Measurements from ENCODE around the gene TRIM10.

Gene TRIM10

GRCh38 chr6:30154709-30155519, 6.1 kb downstream of the TRIM10 start:
- Histone ChIP-seq H3F3A (ENCODE audit: insufficient read depth, low read length) (peaks cover 4% of the 10 kb centered on the region; the same call in 1 of the 2 replicates), H3K9me2 (replicated peaks; ENCODE audit: insufficient read depth, low read length) (no peaks in the 10 kb centered on the region), H3K27ac (ENCODE audit: low read length) (no peak overlapping the region), H3K4me2 (ENCODE audit: low read depth, low read length) (no peak overlapping the region), H4K20me1 (ENCODE audit: insufficient read depth, low read length) (no peaks in the 10 kb centered on the region), H3K9ac (ENCODE audit: low read length) (no peak overlapping the region), H3K27me3 (replicated peaks; ENCODE audit: insufficient read depth, low read length) (0 out of 2 replicates have a peak, but pooled peaks cover 12% of the 10 kb centered on the region), H3K79me2 (ENCODE audit: low read length) (no peaks in the 10 kb centered on the region), H2AFZ (ENCODE audit: low read length) (no peak overlapping the region), H3K4me3 (ENCODE audit: low read length) (no peak overlapping the region), H3K9me3 (replicated peaks; ENCODE audit: insufficient read depth, low read length) (no peaks in the 10 kb centered on the region), H3K36me3 (replicated peaks; ENCODE audit: insufficient read depth, low read length) (no peaks in the 10 kb centered on the region), H3K4me1 (ENCODE audit: low read length) (peaks cover 5% of the 10 kb centered on the region; the same call in 1 of the 2 replicates)
- TF ChIP-seq EZH2phosphoT487 (IDR thresholded peaks at IDR 0.05; ENCODE audit: low read length) (no peak), EZH2 (optimal IDR thresholded peaks at IDR 0.05; ENCODE audit: low read depth, low read length) (no peak), CTCF (IDR thresholded peaks at IDR 0.05; ENCODE audit: low read length) (no peak)
- peak; percentile 40 for DNase-seq

- H3K9ac ChIP-seq (ENCODE audit: low read length) = no peak overlapping the region
- H3K4me3 ChIP-seq (ENCODE audit: low read length) = no peak overlapping the region
- no peaks in the 10 kb centered on the region for H3K79me2 ChIP-seq (ENCODE audit: low read length)
- no peaks in the 10 kb centered on the region for H3K36me3 ChIP-seq (replicated peaks; ENCODE audit: insufficient read depth, low read length)
- H3K27ac ChIP-seq (ENCODE audit: low read length) = no peak overlapping the region
- no peaks in the 10 kb centered on the region for H4K20me1 ChIP-seq (ENCODE audit: insufficient read depth, low read length)
- TF ChIP-seq EZH2phosphoT487 (IDR thresholded peaks at IDR 0.05; ENCODE audit: low read length) = no peak
- H3K27me3 ChIP-seq (replicated peaks; ENCODE audit: insufficient read depth, low read length) = 0 out of 2 replicates have a peak, but pooled peaks cover 12% of the 10 kb centered on the region
- H2AFZ ChIP-seq (ENCODE audit: low read length) = no peak overlapping the region
- DNase-seq = no peak
- H3K4me2 ChIP-seq (ENCODE audit: low read depth, low read length) = no peak overlapping the region
- H3K9me3 ChIP-seq (replicated peaks; ENCODE audit: insufficient read depth, low read length) = no peaks in the 10 kb centered on the region
- H3F3A ChIP-seq (ENCODE audit: insufficient read depth, low read length) = peaks cover 4% of the 10 kb centered on the region; the same call in 1 of the 2 replicates
- H3K4me1 ChIP-seq (ENCODE audit: low read length) = peaks cover 5% of the 10 kb centered on the region; the same call in 1 of the 2 replicates
- H3K9me2 ChIP-seq (replicated peaks; ENCODE audit: insufficient read depth, low read length) = no peaks in the 10 kb centered on the region
Measured at GRCh38 chr6:30154061-30154460, 7.0 kb downstream of the TRIM10 start.

DNA sequence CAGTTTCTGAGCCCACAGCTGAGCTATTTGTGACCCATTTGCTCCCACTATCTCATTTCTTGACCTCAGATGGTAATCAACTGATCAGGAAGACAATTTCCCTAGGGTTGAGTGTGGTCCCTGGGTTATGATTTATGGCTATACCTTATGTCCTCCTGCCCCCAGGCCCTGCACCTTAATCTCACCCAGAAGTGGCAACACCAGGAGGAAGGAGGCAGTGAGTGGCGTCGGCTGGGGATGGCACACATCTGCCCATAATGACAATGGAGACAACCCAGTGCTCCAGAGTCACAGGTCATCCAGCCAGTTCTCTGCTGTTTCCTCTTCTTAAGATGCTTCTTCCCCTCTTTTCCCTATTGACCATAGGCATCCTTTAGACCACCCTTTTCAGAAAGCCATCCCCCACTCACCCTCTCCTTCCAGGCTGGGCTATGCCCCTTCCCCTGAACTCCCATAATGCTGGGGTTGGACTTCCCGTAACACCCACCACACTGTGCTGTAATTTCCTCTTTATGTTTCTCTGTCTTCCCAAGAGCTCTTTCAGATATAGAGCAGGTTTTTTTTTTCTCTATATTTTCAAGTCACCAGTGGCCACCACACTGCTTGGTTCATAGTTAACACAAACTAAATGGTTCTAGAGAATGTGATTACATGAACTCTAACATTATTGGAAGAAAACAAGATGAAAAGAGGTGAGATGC, 8.0 kb downstream of the TRIM10 start:
- H3K9me3 ChIP-seq (replicated peaks; ENCODE audit: insufficient read depth, low read length) = no peaks in the 10 kb centered on the region
- no peak overlapping the region for H3K27ac ChIP-seq (ENCODE audit: low read length)
- no peak for TF ChIP-seq EZH2phosphoT487 (IDR thresholded peaks at IDR 0.05; ENCODE audit: low read length)
- no peak for TF ChIP-seq EZH2 (optimal IDR thresholded peaks at IDR 0.05; ENCODE audit: low read depth, low read length)
- TF ChIP-seq CTCF (IDR thresholded peaks at IDR 0.05; ENCODE audit: low read length) = no peak

More for the DNA sequence above, 8.0 kb downstream of the TRIM10 start:
- Histone ChIP-seq H3K4me1 (ENCODE audit: low read length) (peaks cover 4% of the 10 kb centered on the region; the same call in 1 of the 2 replicates), H2AFZ (ENCODE audit: low read length) (no peak overlapping the region), H3F3A (ENCODE audit: insufficient read depth, low read length) (peaks cover 1% of the 10 kb centered on the region; the same call in 1 of the 2 replicates), H3K79me2 (ENCODE audit: low read length) (no peaks in the 10 kb centered on the region), H3K9me2 (replicated peaks; ENCODE audit: insufficient read depth, low read length) (no peaks in the 10 kb centered on the region), H3K27me3 (replicated peaks; ENCODE audit: insufficient read depth, low read length) (0 out of 2 replicates have a peak, but pooled peaks cover 12% of the 10 kb centered on the region), H3K9ac (ENCODE audit: low read length) (no peak overlapping the region), H3K4me2 (ENCODE audit: low read depth, low read length) (no peak overlapping the region), H3K36me3 (replicated peaks; ENCODE audit: insufficient read depth, low read length) (no peaks in the 10 kb centered on the region), H3K4me3 (ENCODE audit: low read length) (no peak overlapping the region), H4K20me1 (ENCODE audit: insufficient read depth, low read length) (no peaks in the 10 kb centered on the region)
- DNase-seq = no peak

Measured in MM.1S (cell line).